K562 (cell line): ENCODE data around the gene CXCL14. TPM values are rescaled to one million over a fixed set of nuclear protein-coding genes. Genes with fewer than 3 reads are reported as not detected.

Source experiments
- ATAC-seq: fragments of 200-7000 bp; cut with Tn5 transposase; 3 replicates; pipeline ENCODE4 v1.9.1; 2020; ENCODE audit warnings: moderate library complexity
- BruUV-seq: library from RNA; stranded (reverse); fragments of 400-500 nt; replicated peaks from 2 replicates; lab custom pipeline; 2021; lab: Mats Ljungman, UMichigan
- CTCF ChIA-PET: fragments of 300-600 bp; formaldehyde crosslinking; extraction: SDS; loops from one replicate; lab custom pipeline; 2021; ENCODE audit warnings: low intra/inter-chr PET ratio; lab: Yijun Ruan, JAX
- POLR2A ChIA-PET: fragments of 300-600, 350-650 bp; sonication (Branson Sonifier 250); formaldehyde crosslinking; extraction: SDS; loops from one replicate; lab custom pipeline; 2021; ENCODE audit warnings: antibody characterized with exemption, inconsistent platforms; lab: Yijun Ruan, JAX
- DNase-seq, 4 experiments: peaks; one replicate each; pipeline versions ENCODE4 v3.0.0 to v3.0.0-alpha.2; 2011 to 2018; ENCODE audit warnings: low spot score in 3 of 4, mixed read lengths in 3 of 4; ENCODE audit errors: extremely low read depth in 1 of 4
- FAIRE-seq: peaks from 2 replicates; lab custom pipeline; 2011; peaks lifted over from hg19 to GRCh38; lab: Jason Lieb, UNC
- H2AFZ ChIP-seq: 2 replicates; pipeline ENCODE4 v1.6.0; 2011; ENCODE audit warnings: low read depth, low read length, control low read depth, inconsistent platforms
- H3K27ac ChIP-seq: fragments of 200-600 bp; 3 replicates; pipeline ENCODE4 v1.8.0; 2011; ENCODE audit warnings: low read depth, mild to moderate bottlenecking, control low read depth, inconsistent platforms, low read length, moderate library complexity, mixed read lengths; ENCODE audit errors: extremely low read depth
- H3K27me3 ChIP-seq, 2 experiments: fragments of 300-600 bp in 1 of 2; 2 replicates in 1 of 2; 3 replicates in 1 of 2; pipeline versions ENCODE4 v1.6.0 to v1.8.0; 2011; ENCODE audit warnings: inconsistent platforms in 2 of 2, low read length in 2 of 2, mild to moderate bottlenecking in 1 of 2, mixed read lengths in 1 of 2, moderate library complexity in 1 of 2; ENCODE audit not compliant: control insufficient read depth in 2 of 2, insufficient read depth in 2 of 2
- H3K36me3 ChIP-seq: fragments of 300-600 bp; 3 replicates; pipeline ENCODE4 v1.8.0; 2011; ENCODE audit warnings: mild to moderate bottlenecking, low read length, inconsistent platforms; ENCODE audit not compliant: control insufficient read depth, insufficient read depth
- H3K4me1 ChIP-seq, 2 experiments: fragments of 200-600 bp in 1 of 2; replicated peaks in 1 of 2; 2 replicates in 1 of 2; 3 replicates in 1 of 2; pipeline versions ENCODE4 v1.5.1 to v1.8.0; 2011; ENCODE audit warnings: inconsistent platforms in 2 of 2, low read length in 2 of 2, mild to moderate bottlenecking in 1 of 2, mixed read lengths in 1 of 2, moderate library complexity in 1 of 2; ENCODE audit not compliant: control insufficient read depth in 2 of 2, insufficient read depth in 2 of 2
- H3K4me2 ChIP-seq: 2 replicates; pipeline ENCODE4 v1.6.1; 2011; ENCODE audit warnings: low read length, control low read depth, inconsistent platforms, mixed read lengths; ENCODE audit not compliant: insufficient read depth
- H3K4me3 ChIP-seq: fragments of 200-600 bp; sonication (generic), shearing (Covaris generic); 2 replicates; pipeline ENCODE4 v1.5.1; 2016; ENCODE audit warnings: control low read depth, inconsistent platforms
- H3K79me2 ChIP-seq: fragments of 200-600 bp; 3 replicates; pipeline ENCODE4 v1.8.0; 2011; ENCODE audit warnings: low read length, inconsistent platforms; ENCODE audit not compliant: control insufficient read depth, insufficient read depth
- H3K9ac ChIP-seq, 2 experiments: 2 replicates each; pipeline versions ENCODE4 v1.6.0 to v1.6.1; 2011; ENCODE audit warnings: low read depth in 2 of 2, low read length in 2 of 2, control low read depth in 1 of 2, inconsistent platforms in 1 of 2, mild to moderate bottlenecking in 1 of 2, mixed read lengths in 1 of 2; ENCODE audit not compliant: insufficient read depth in 1 of 2
- H3K9me1 ChIP-seq: one replicate; pipeline ENCODE4 v1.6.0; 2011; ENCODE audit warnings: inconsistent platforms, mild to moderate bottlenecking, low read length, moderate library complexity; ENCODE audit not compliant: control insufficient read depth, insufficient read depth
- H3K9me3 ChIP-seq: replicated peaks from 2 replicates; pipeline ENCODE4 v1.5.1; 2011; ENCODE audit warnings: low read depth, low read length, inconsistent platforms; ENCODE audit not compliant: control insufficient read depth, insufficient read depth
- H4K20me1 ChIP-seq: replicated peaks from 2 replicates; pipeline ENCODE4 v1.6.1; 2011; ENCODE audit warnings: low read length, inconsistent platforms, mixed read lengths; ENCODE audit not compliant: control insufficient read depth, insufficient read depth
- TFAM ChIP-seq: fragments of 250-450 bp; sonication (Bioruptor Pico); conservative IDR thresholded peaks from 2 replicates; pipeline ENCODE4 v1.5.0; 2021; ENCODE audit warnings: mild to moderate bottlenecking, moderate library complexity
- VEZF1 ChIP-seq: fragments of 200-800 bp; sonication (Bioruptor generic); IDR thresholded peaks from 2 replicates; pipeline ENCODE4 v1.6.1; 2017; ENCODE audit warnings: missing genetic modification characterization, missing compliant biosample characterization
- XRCC4 ChIP-seq: IDR thresholded peaks from one replicate; pipeline ENCODE4 v1.6.1; 2011; ENCODE audit not compliant: insufficient read depth, insufficient read length; ENCODE audit errors: extremely low read depth
- ZNF165 ChIP-seq: fragments of 250-450 bp; sonication (Bioruptor Pico); IDR thresholded peaks from 2 replicates; pipeline ENCODE4 v1.4.0; 2020; ENCODE audit warnings: borderline replicate concordance
- ZNF766 ChIP-seq: fragments of 200-800 bp; sonication (Bioruptor generic); conservative IDR thresholded peaks from 2 replicates; pipeline ENCODE4 v1.6.1; 2016; ENCODE audit warnings: missing genetic modification characterization, missing compliant biosample characterization
- WGBS: fragments of 100-300 bp; shearing (Covaris generic); methylation state at CpG from one replicate; pipeline ENCODE4 v1.1.6; 2016; ENCODE audit warnings: low coverage, mixed read lengths; ENCODE audit not compliant: insufficient coverage; ENCODE audit errors: missing lambda C conversion rate; 5-methylcytosine and 5-hydroxymethylcytosine counted together
- in situ Hi-C: fragments of 300-500 bp; cut with MboI; formaldehyde crosslinking; loops from 4 replicates; pipeline ENCODE4 v1.15.0; 2018; ENCODE audit warnings: inconsistent platforms, mixed read lengths
- intact Hi-C: fragments of 100-400 bp; cut with micrococcal nuclease; formaldehyde crosslinking; loops from 2 replicates; pipeline ENCODE4 v1.14.2; 2022
- polyA plus RNA-seq, 8 experiments: library from polyadenylated mRNA; depleted of rRNA in 4 of 8; stranded (reverse) in 5 of 8; unstranded in 3 of 8; fragments of >200 nt; fragmentation: Nextera tagmentation in 2 of 8; fragmentation: Illumina TruSeq in 1 of 8; extraction: Ambion mirVana in 2 of 8; extraction: Trizol in 1 of 8; gene quantifications; 2 replicates each; pipeline versions ENCODE4 v1.2.1 to v1.2.3, GENCODE V29; 2011 to 2014; ENCODE audit warnings: inconsistent platforms in 1 of 8, missing spikeins in 1 of 8
- total RNA-seq, 7 experiments: library from RNA; depleted of rRNA in 6 of 7; stranded (reverse); fragments of >200 nt in 6 of 7; fragmentation: Illumina TruSeq in 2 of 7; extraction: Trizol in 2 of 7; gene quantifications; 2 replicates each; pipeline versions ENCODE4 v1.2.1 to v1.2.3, GENCODE V29; 2011 to 2021; ENCODE audit warnings: low replicate concordance in 1 of 7

Gene CXCL14
- total and polyA plus RNA-seq, 9 of the 15 experiments (the other 6 are each of a cell fraction or from before 2014, with no cell fraction given): not detected

- WGBS: 8% methylated on average over 8 of the region's 8 CpGs
- no peaks in the 10 kb centered on the region for H4K20me1 ChIP-seq
- H3K27me3 ChIP-seq: peaks cover 2 to 59% of the 10 kb centered on the region in 2 experiments; a peak in 4 of 5 replicates
- CTCF ChIA-PET: no interaction called here
- H3K9ac ChIP-seq: no peak overlapping the region
- no TSS peak for BruUV-seq
- TF ChIP-seq ZNF165 (CRISPR knock-in tag): no peak
- TF ChIP-seq VEZF1 (CRISPR knock-in tag): no peak
- no peak for TF ChIP-seq XRCC4
- no peak for TF ChIP-seq ZNF766
- TF ChIP-seq TFAM (CRISPR knock-in tag): no peak
- H3K9me3 ChIP-seq: no peaks in the 10 kb centered on the region
- no peak overlapping the region for H3K27ac ChIP-seq
- ATAC-seq (no peak), FAIRE-seq (no peak), DNase-seq (no peak)
- no peaks in the 10 kb centered on the region for H3K36me3 ChIP-seq
- no peak overlapping the region for H3K4me3 ChIP-seq
- no peak overlapping the region for H2AFZ ChIP-seq
- intact Hi-C loops (no loop called here), in situ Hi-C loops (no loop called here)
- peaks cover 0 to 11% of the 10 kb centered on the region in 2 experiments; a peak in 1 of 5 replicates for H3K4me1 ChIP-seq
- no peak overlapping the region for H3K4me2 ChIP-seq
- H3K79me2 ChIP-seq: no peaks in the 10 kb centered on the region
- POLR2A ChIA-PET: interaction anchor here (1.4 kb wide), 1 partner anchor 10 kb away, joined by 7 read pairs; no protein-coding TSS in a partner anchor
- H3K9me1 ChIP-seq: no peaks in the 10 kb centered on the region
Observed at GRCh38 chr5:135577421-135577820, 1.4 kb downstream of the CXCL14 start.
